ENCODE data around the gene LRIG2. TPM values are rescaled to one million over a fixed set of nuclear protein-coding genes. Genes with fewer than 3 reads are reported as not detected.

Gene LRIG2
- total RNA-seq, 1 experiment from 2014 or later, result 13.5 TPM

- H3K4me1 ChIP-seq (ENCODE audit: control insufficient read depth in 1 of 2, insufficient read depth in 2 of 2, low read length in 2 of 2), result no peaks in the 10 kb centered on the region
- POLR2A ChIA-PET, result no interaction called here
- CTCF ChIA-PET, result interaction anchor here (1.7 kb wide), 1 partner anchor 16 kb away, joined by 12 read pairs; the partner anchor contains the start of gene LRIG2
Measured at GRCh38 chr1:113088972-113089371, 16.0 kb downstream of the LRIG2 start.

More at GRCh38 chr1:113088972-113089371, 16.0 kb downstream of the LRIG2 start:
- RAD21 ChIA-PET (ENCODE audit: low non-redundant PET in 1 of 2, low total read pairs in 2 of 2, uncharacterized antibody in 2 of 2, unreplicated experiment in 2 of 2), result no interaction called here
- ATAC-seq (no peak), DNase-seq (ENCODE audit: low read depth, low spot score) (no peak)
- peaks cover 12 to 13% of the 10 kb centered on the region in 2 experiments; a peak in 3 of 4 replicates for H3K36me3 ChIP-seq (ENCODE audit: control insufficient read depth in 1 of 2, insufficient read depth in 2 of 2, low read length in 2 of 2)
- H3K79me2 ChIP-seq (ENCODE audit: insufficient read depth, low read length), result peaks cover 52% of the 10 kb centered on the region
- BruUV-seq (replicated peaks), result no TSS peak
- no peak overlapping the region for H3K27ac ChIP-seq (ENCODE audit: low read depth, low read length)
- no peaks in the 10 kb centered on the region for H3K27me3 ChIP-seq (ENCODE audit: insufficient read depth, low read length)
- H2AFZ ChIP-seq (ENCODE audit: low read depth, low read length, poor library complexity, severe bottlenecking), result no peak overlapping the region
- TF ChIP-seq EGR1 (IDR thresholded peaks at IDR 0.05; ENCODE audit: low read depth) (no peak), CTCF (IDR thresholded peaks at IDR 0.05 in 2 of 3, conservative IDR thresholded peaks at IDR 0.05 in 1 of 3; ENCODE audit: borderline replicate concordance in 1 of 3, insufficient read depth in 1 of 3, low read depth in 2 of 3, low read length in 2 of 3) (no peak), ZNF274 (IDR thresholded peaks at IDR 0.05; ENCODE audit: low read depth, low read length) (no peak), ZFX (IDR thresholded peaks at IDR 0.05) (no peak), SIN3A (IDR thresholded peaks at IDR 0.05; ENCODE audit: low read depth) (no peak), POLR2A (IDR thresholded peaks at IDR 0.05; ENCODE audit: borderline replicate concordance, extremely low read depth, insufficient read depth, insufficient read length) (no peak), FOSL1 (IDR thresholded peaks at IDR 0.05; ENCODE audit: low read depth) (no peak), SP1 (IDR thresholded peaks at IDR 0.05; ENCODE audit: low read depth) (no peak), RAD21 (IDR thresholded peaks at IDR 0.05; ENCODE audit: low read depth) (no peak), EZH2phosphoT487 (IDR thresholded peaks at IDR 0.05; ENCODE audit: borderline replicate concordance) (no peak), SRF (IDR thresholded peaks at IDR 0.05; ENCODE audit: low read depth) (no peak), ATF3 (IDR thresholded peaks at IDR 0.05) (no peak), JUND (IDR thresholded peaks at IDR 0.05) (no peak), ELF1 (IDR thresholded peaks at IDR 0.05; ENCODE audit: borderline replicate concordance, low read depth) (no peak), REST (IDR thresholded peaks at IDR 0.05; ENCODE audit: low read depth) (no peak), POLR2AphosphoS5 (IDR thresholded peaks at IDR 0.05; ENCODE audit: low read depth, low read length) (no peak), TCF7L2 (IDR thresholded peaks at IDR 0.05; ENCODE audit: borderline replicate concordance, extremely low read depth, insufficient read depth, insufficient read length) (no peak), ZBTB33 (IDR thresholded peaks at IDR 0.05; ENCODE audit: extremely low read depth, insufficient replicate concordance, low read length) (no peak), CBX3 (IDR thresholded peaks at IDR 0.05; ENCODE audit: low read depth) (no peak)
- H3K9me2 ChIP-seq (ENCODE audit: insufficient read depth), result no peaks in the 10 kb centered on the region
- H3K4me3 ChIP-seq (replicated peaks in 1 of 2; ENCODE audit: low read depth in 1 of 2, low read length in 2 of 2), result no peak overlapping the region
- intact Hi-C loops (cut with micrococcal nuclease), result no loop called here
- no peaks in the 10 kb centered on the region for H3K9me3 ChIP-seq (ENCODE audit: control insufficient read depth in 1 of 2, insufficient read depth in 1 of 2, low read depth in 1 of 2, low read length in 2 of 2)
- H3K9ac ChIP-seq (ENCODE audit: low read length), result no peak overlapping the region
- H3K4me2 ChIP-seq (ENCODE audit: low read length), result no peak overlapping the region
- no peaks in the 10 kb centered on the region; the same call in none of the 2 replicates for H4K20me1 ChIP-seq (ENCODE audit: insufficient read depth)
